ENCODE results near the gene PAPPA2.

DNA sequence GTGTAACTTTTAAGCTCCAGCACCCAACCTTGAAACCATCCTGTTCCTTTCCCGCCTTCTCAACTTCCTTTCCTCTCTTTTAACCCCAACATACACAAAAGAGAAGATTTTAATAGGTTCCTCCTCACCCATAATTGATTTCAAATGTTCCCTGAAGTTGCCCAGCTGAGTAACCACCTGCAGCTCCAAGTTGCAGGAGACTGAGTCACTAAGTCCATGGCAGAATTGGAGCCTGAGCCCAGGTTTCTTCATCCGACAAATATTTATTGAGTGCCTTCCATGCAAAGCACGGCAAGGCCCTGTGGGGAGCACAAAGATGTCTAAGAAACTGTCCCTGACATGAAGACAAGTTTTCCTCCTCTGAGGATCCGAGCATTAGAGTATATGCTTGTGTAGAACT is 97.7 kb downstream of the PAPPA2 start:
- TF ChIP-seq, protein P1, sequence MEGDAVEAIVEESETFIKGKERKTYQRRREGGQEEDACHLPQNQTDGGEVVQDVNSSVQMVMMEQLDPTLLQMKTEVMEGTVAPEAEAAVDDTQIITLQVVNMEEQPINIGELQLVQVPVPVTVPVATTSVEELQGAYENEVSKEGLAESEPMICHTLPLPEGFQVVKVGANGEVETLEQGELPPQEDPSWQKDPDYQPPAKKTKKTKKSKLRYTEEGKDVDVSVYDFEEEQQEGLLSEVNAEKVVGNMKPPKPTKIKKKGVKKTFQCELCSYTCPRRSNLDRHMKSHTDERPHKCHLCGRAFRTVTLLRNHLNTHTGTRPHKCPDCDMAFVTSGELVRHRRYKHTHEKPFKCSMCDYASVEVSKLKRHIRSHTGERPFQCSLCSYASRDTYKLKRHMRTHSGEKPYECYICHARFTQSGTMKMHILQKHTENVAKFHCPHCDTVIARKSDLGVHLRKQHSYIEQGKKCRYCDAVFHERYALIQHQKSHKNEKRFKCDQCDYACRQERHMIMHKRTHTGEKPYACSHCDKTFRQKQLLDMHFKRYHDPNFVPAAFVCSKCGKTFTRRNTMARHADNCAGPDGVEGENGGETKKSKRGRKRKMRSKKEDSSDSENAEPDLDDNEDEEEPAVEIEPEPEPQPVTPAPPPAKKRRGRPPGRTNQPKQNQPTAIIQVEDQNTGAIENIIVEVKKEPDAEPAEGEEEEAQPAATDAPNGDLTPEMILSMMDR (IDR thresholded peaks at IDR 0.05) = no peak
- TF ChIP-seq POLR2A (IDR thresholded peaks at IDR 0.05) = no peak
